Nephron progenitor cell (in vitro differentiated cells): ENCODE measurements around the gene IGF2R.

Source experiments
- DNase-seq: peaks from one replicate; pipeline ENCODE4 v3.0.0; 2021
- H3K27ac Mint-ChIP-seq: 2 replicates; pipeline ENCODE4 v1.8.0; 2021; ENCODE audit warnings: mild to moderate bottlenecking, moderate library complexity, mixed read lengths
- H3K27me3 Mint-ChIP-seq: 2 replicates; pipeline ENCODE4 v1.8.0; 2021; ENCODE audit warnings: mild to moderate bottlenecking, low read depth, mixed read lengths; ENCODE audit not compliant: poor library complexity
- H3K36me3 Mint-ChIP-seq: 2 replicates; pipeline ENCODE4 v1.8.0; 2021; ENCODE audit warnings: low read depth, mixed read lengths
- H3K4me1 Mint-ChIP-seq: 2 replicates; pipeline ENCODE4 v1.8.0; 2021; ENCODE audit warnings: mixed read lengths
- H3K4me3 Mint-ChIP-seq: 2 replicates; pipeline ENCODE4 v1.8.0; 2021; ENCODE audit warnings: mild to moderate bottlenecking, moderate library complexity, mixed read lengths
- H3K9me3 Mint-ChIP-seq: 2 replicates; pipeline ENCODE4 v1.8.0; 2021; ENCODE audit warnings: mild to moderate bottlenecking, moderate library complexity, mixed read lengths
- TF ChIP-seq, protein P1 (sequence below): fragments of 200-600 bp; sonication (generic); IDR thresholded peaks from 2 replicates; pipeline ENCODE4 v1.5.0; 2021; ENCODE audit warnings: antibody characterized with exemption

IGF2R gene

DNA sequence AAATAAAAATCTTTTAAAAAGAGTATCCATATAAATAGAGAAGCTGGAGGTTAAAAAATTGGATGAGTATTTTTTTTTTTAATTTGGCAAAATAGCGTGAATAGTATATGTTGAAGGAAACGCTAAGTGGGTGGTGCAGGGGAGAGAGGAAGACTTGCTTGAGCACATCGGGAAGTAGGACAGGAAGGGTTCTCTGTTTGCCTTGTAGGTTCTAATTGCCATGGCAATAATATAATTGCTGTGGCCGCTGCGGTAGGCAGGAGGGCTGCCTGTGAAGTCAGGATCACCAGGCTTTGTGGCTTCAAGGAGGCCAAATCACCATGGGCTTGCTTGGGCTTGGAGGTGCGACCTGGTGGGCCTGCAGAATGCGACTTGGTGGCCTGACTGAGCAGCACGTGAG is 35.1 kb downstream of the IGF2R start:
- Mint-ChIP-seq H3K4me1 (peaks cover 7% of the 10 kb centered on the region), H3K27ac (peak overlapping the region; percentile 12), H3K4me3 (no peak overlapping the region), H3K27me3 (no peaks in the 10 kb centered on the region), H3K9me3 (peaks cover 61% of the 10 kb centered on the region), H3K36me3 (peaks cover 79% of the 10 kb centered on the region)
- no peak for DNase-seq
- TF ChIP-seq, protein P1, sequence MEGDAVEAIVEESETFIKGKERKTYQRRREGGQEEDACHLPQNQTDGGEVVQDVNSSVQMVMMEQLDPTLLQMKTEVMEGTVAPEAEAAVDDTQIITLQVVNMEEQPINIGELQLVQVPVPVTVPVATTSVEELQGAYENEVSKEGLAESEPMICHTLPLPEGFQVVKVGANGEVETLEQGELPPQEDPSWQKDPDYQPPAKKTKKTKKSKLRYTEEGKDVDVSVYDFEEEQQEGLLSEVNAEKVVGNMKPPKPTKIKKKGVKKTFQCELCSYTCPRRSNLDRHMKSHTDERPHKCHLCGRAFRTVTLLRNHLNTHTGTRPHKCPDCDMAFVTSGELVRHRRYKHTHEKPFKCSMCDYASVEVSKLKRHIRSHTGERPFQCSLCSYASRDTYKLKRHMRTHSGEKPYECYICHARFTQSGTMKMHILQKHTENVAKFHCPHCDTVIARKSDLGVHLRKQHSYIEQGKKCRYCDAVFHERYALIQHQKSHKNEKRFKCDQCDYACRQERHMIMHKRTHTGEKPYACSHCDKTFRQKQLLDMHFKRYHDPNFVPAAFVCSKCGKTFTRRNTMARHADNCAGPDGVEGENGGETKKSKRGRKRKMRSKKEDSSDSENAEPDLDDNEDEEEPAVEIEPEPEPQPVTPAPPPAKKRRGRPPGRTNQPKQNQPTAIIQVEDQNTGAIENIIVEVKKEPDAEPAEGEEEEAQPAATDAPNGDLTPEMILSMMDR: no peak

DNA sequence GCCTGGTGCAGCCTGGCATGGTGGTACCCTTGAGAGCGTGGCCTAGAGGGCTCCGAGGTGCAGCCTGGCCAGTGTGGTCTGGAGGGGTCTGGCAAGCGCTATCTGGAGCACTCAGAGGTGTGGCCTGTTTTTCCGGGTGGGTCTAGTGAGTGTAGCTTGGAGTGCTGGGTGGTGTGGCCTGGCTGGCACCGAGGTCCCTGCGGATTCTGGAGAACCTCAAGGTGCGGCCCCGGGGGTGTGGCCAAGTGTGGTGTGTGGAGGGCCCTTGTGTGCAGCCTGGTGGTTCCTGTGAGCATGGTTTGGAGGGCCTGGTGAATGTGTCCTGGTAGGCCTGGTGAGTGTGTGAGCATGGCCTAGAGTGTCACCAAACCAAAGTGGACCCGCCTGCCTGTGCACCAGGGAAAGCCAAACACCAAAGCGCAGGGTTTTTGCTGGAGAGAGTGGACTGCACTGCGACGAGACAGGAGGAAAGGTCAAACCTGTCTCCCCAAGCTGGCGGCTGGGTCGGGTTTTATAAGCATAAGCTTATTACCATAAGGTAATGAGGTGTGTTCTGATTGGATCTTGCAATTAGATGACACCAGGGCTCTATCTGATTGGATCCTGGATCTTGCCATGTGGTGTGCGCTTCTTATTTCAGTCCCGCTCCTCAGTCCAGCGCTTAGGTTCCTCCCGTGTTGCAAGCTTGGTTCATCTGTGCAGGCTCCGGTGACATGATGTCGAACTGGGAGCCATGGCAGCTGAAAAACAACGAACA is 35.7 kb downstream of the IGF2R start:
- H3K9me3 Mint-ChIP-seq: peaks cover 55% of the 10 kb centered on the region
- no peaks in the 10 kb centered on the region for H3K27me3 Mint-ChIP-seq
- no peak overlapping the region for H3K27ac Mint-ChIP-seq
- no peak for DNase-seq
- H3K4me3 Mint-ChIP-seq: no peak overlapping the region
- TF ChIP-seq, protein P1: no peak
- H3K36me3 Mint-ChIP-seq: peaks cover 79% of the 10 kb centered on the region
- H3K4me1 Mint-ChIP-seq: peaks cover 8% of the 10 kb centered on the region

GRCh38 chr6:160005211-160005610 is 36.3 kb downstream of the IGF2R start:
- Mint-ChIP-seq H3K4me3 (no peak overlapping the region), H3K27ac (no peak overlapping the region), H3K27me3 (no peaks in the 10 kb centered on the region), H3K9me3 (peaks cover 49% of the 10 kb centered on the region), H3K4me1 (peaks cover 8% of the 10 kb centered on the region), H3K36me3 (peaks cover 79% of the 10 kb centered on the region)
- TF ChIP-seq, protein P1: no peak
- no peak for DNase-seq

DNA sequence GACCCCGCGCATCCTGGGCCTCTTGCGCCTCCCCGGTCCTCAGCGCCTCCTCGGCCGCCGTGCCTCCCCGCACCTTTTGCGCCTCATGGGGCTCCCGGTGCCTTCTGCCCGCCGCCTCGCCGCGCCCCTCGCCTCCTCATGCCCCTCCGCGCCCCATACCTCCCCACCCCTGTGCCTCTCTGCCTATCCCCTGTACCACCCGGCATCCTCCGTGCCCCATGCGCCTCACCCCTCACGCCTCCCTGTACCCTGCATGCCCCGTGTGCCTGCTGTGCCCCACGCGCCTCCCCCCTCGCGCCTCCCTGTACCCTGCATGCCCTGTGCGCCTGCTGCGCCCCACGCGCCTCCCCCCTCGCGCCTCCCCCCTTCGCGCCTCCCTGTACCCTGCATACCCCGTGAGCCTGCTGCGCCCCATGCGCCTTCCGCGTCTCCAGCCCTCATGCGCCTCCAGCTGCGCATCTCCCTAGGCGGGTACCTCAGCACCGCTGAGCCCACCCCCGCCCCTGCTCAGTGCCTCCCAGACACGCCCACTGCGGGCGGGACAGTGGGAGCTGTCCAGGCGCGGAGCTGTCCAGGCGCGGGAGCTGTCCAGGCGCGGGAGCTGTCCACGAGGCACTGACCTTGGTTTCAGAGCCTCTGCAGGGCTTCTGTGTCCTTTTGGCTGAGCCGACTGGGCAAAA is 37.1 kb downstream of the IGF2R start:
- TF ChIP-seq, protein P1: no peak
- peaks cover 46% of the 10 kb centered on the region for H3K9me3 Mint-ChIP-seq
- H3K36me3 Mint-ChIP-seq: peaks cover 82% of the 10 kb centered on the region
- no peaks in the 10 kb centered on the region for H3K27me3 Mint-ChIP-seq
- H3K27ac Mint-ChIP-seq: no peak overlapping the region
- H3K4me1 Mint-ChIP-seq: peaks cover 8% of the 10 kb centered on the region
- H3K4me3 Mint-ChIP-seq: no peak overlapping the region
- DNase-seq: no peak

- H3K36me3 Mint-ChIP-seq: peaks cover 86% of the 10 kb centered on the region
- peaks cover 8% of the 10 kb centered on the region for H3K4me1 Mint-ChIP-seq
- no peak for DNase-seq
- peaks cover 44% of the 10 kb centered on the region for H3K9me3 Mint-ChIP-seq
- H3K27ac Mint-ChIP-seq: no peak overlapping the region
- no peaks in the 10 kb centered on the region for H3K27me3 Mint-ChIP-seq
- no peak overlapping the region for H3K4me3 Mint-ChIP-seq
- TF ChIP-seq, protein P1: no peak
These were observed 38.3 kb downstream of the IGF2R start for GRCh38 chr6:160007145-160007544.

- TF ChIP-seq, protein P1: no peak
- DNase-seq: no peak
- Mint-ChIP-seq H3K9me3 (peaks cover 41% of the 10 kb centered on the region), H3K36me3 (peaks cover 84% of the 10 kb centered on the region), H3K4me3 (no peak overlapping the region), H3K27me3 (no peaks in the 10 kb centered on the region), H3K27ac (peak overlapping the region; percentile 35), H3K4me1 (peaks cover 8% of the 10 kb centered on the region)
These were observed 38.7 kb downstream of the IGF2R start for GRCh38 chr6:160007611-160008010.
